NK-92 (cell line): ENCODE data around the gene TBC1D22A.

Experiments used
- DNase-seq: peaks from one replicate; lab custom pipeline; 2025; ENCODE audit not compliant: unreplicated experiment; lab: John Stamatoyannopoulos, UW

Gene TBC1D22A

GRCh38 chr22:47190957-47191670 lies 428.7 kb downstream of the TBC1D22A start:
- DNase-seq: no peak

- no peak for DNase-seq
Measured at GRCh38 chr22:47191671-47192650, 429.5 kb downstream of the TBC1D22A start.

DNA sequence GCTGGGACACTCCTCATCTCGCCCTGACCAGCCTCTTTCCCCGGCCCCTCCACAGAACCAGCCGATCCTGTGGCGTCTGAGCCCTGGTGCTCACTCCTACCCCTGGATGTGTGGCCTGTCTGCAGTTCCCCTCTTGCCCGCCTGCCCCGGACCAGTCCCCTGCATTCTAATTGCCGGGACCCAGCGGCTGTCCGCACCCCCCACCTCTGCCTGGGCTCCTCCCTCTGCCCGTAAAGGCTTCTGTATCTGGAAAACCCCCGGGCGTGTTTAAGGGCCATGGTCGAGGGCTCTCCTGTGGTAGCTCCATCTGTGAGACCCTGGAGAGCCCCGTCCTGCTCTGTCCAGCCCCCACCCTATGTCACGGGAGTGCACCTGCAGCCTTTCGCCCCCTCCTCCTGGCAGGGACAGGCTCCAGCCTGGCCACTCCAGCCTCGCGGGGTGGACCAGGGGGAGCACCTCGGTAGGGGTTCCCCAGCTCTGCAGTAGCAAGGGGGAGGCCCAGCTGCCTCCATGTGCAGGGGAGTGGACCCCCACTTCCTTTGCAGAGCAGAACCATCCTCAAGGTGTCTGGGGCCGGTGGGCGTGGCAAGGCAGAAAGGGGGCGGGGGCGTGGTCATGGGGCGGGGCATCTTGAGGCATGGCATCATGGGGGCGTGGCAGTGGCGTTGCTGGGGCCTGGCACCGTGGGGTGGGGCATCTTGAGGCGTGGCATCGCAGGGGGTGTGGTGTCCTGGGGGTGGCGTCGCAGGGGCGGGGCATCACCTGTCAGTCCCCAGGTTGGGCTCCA lies 430.4 kb downstream of the TBC1D22A start:
- no peak for DNase-seq

DNA sequence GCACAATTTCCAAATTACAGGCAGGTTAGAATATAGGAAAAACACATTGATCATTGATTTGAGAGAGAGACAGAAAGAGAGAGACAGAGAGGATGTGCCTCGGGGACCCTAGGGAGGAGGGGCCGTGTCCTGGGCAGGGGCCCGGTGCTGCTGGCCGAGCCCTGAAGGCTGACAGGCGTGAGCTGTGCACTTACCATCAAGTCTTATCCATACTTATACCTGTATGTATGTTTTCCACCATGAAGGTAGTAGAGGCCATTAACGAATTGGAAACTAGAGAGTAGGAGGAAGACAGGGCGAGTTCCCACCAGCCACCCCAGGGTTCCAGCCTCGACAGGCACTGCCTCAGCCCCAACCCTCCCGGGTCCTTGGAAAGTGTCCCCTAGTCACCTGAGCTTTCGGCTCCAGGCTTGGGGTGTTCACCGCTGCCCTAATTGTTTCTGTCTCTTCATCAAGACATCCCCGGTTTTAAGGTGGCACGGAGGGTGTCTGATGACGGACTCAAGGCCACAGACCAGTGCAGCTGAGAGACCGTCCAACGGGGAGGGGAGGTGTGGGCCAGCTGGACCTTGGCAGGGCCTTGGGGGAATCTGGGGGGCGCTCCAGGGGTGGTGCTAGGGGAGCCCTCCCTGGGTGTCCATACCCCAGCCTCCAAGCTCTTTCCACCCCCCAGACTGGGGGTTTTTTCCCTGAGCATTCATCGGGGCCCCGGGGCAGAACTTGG lies 431.3 kb downstream of the TBC1D22A start:
- no peak for DNase-seq

DNA sequence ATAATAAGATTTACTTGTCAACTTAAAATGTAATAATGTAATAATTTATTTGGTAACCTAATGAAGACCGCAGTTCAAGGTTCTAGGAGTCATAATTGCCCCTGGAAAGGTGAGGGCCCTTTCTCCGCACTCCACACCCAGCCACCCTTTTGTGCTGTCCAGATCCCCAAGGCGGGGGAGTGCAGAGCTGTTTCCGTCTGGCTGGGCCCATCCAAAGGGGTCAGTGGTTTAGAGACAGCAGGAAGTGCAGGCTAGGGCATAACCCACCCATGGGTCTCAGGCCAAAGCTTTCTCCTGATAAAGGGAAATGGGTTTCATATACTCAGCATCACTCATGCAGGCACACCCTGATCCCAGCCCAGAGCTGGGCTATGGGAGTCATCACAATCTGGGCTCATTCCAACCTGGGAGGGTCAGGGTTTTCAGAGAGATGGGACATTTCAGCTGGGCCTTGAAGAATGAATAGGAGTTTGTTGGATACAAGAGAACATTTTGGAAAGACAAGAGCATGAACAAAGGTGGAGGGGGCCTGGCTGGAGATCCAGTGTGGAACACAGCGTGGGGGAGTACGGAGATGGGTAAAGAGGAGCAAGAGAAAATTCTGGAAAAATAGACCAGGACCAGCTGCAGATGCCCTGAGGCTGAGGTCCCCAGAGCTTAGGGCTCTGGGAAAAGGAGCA lies 432.2 kb downstream of the TBC1D22A start:
- DNase-seq: no peak

DNA sequence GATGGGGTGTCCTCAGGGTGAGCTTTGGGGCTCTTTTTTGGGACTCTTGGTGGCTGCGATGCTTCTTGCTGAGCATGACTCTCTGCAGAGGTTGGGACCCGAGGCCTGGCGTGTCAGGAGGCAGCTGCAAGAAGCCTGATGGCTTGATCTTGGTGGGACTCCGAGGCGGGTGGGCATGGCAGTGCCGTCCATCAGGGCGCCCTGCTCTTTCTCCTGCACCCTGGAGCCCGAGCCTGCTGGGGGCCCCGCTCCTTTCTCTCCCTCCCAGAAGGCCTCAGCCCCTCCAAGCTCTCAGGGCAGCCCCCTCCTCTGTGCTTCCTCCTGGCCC lies 432.7 kb downstream of the TBC1D22A start:
- DNase-seq: no peak

DNA sequence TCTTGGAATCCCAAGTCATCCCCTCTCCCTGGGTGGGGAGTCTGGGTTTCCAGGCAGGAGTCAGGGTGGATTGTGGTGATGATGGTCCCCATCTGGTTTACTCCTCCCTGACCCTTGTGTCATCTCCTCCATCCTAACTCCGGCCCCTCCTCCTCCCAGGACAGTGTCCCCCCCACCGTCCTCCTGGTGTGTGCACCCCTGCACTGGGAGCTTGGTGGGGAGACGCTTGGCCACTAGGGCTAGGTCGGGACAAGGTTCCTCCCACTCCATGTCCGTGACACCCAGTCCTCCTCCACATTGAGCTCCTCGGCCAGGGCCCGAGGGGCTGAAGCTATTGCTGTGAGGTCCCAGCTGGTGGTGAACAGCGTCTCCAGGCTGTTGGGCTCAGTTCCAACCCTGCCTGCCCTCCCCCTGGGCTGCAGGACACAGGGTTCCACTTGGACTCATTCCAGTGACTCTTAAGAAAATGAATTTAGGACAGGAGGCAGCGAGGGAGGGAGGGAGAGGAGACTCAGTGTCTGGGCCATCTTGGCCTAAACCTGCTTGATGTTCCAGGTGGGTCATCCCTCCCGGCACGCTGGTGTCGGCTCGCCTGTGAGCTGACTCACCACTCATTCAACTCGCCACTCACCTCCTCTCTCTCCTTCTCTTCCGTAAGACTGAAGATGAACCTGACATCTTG lies 433.2 kb downstream of the TBC1D22A start:
- no peak for DNase-seq

DNA sequence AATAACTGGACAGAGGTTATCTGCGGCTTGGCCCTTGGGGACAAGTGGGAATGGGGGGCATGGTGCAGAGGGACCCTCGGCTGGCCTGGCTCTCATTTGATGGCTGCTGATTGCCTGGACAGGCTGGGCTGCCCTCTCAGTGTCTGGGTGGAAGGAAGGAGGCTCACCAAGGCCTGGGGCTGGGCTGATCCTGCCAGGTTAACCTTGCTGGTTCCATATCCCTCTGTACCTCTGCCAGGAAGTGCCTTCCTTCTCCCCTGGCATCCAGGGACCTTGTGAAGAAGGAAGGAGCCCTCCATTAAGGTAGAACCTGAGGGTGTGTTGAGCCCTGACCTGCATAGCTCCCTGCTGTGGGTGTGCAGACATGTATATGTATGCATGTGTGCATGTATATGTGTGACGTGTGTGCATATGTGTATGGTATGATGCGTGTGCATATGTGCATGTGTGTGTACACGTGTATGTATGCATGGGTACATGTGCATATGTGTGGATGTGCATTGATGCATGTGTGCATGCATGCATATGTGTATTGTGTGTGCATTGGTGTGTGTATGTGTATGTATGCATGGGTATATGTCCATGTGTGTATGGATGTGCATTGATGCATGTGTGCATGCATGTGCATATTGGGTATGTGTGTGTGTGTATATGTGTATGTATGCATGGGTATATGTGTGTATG lies 433.9 kb downstream of the TBC1D22A start:
- no peak for DNase-seq

DNA sequence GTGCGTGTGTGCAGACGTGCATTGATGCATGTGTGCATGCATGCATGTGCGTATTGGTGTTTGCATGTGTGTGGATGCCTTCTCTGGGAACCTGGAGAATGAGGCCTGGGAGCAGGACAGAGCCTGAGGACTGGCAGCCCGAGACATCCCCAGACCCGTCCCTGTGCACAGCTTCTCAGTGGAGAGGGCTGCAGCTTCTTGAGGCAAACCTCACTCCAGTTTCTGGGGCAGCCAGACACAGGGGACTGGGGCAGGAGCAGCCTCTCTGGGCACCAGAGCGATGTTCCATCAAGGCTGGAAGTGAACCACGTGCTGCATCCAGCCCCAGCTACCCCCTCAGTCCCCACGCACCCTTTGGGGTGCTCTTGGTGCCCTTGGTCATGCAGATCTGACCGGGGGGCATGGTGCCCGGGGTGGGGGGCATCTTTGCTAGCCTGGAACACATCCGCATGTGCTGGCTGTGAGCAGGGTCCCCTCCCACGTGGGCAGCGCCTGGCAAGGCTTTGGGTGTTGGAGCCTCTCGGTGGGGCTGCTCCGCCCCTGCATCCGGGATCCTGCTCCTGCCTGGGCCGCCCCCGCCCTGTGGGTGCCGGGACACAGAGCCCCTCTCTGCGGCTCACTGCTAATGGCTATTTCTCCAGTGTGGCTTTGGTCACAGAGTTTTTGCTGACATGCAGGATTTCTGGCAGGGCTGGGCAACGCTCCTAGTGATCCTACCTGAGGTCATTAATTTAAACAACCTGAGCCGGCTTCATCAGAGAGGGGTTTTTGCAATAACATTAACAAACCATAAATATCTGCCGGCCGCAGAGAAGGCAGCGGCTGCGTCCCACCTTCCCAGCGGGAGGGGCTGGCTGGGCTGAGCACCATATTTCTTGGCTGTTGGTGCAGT lies 434.7 kb downstream of the TBC1D22A start:
- DNase-seq: no peak

DNA sequence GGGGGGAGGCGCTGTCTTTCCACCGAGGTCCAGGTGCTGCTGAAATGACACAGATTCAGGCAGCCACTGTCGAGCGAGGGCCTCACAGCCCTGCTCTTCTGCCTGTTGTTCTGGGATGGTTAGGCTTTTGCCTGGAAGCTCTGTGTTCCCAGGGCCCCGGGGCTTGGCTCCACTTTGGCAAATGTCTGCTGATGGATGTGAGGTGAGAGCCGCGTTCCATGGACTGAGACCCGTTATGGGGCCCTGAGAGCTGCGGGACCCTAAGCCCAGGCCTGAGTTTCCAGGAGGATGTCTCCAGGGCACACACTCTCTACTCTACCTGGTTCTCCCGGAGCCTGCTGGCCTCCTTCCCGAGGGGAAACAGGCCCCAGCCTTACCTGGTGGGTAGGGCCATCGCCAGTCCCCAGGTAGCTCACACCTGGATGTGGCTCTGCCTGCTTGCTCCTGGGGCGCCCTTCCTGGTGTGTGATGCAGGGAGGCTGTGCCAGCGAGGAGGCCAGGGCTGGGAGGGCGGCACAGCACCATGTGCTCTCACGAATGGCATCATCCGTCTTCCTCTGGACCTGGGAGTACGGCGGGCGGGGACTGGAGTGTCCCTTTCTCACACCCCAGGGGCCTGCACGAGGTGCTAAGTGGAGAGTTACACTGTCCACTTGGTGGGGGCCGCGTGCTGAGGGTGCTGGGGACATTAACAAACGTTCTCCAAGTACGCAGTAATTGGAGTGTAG lies 435.5 kb downstream of the TBC1D22A start:
- DNase-seq: no peak

DNA sequence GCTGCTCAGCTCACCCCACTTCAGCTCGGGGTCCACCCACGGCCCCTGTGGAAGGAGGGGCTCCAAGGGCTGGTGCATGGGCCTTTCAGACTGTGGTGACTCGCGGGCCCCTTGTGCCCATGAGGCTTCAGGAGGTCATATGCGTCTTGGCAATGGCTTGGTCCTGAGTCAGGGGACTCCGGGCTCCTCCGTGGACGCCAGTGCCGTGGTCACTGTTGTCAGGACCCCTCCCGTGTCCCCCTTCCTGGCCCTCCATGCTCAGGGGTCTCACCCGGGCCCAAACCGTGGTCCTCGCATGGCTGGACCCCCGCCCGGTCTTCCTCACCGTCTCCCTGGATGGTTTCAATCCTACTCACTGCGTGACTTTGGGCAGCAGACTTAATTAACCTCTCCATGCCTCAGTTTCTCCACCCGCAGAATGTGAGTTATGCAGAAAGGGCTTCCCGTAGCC lies 436.4 kb downstream of the TBC1D22A start:
- no peak for DNase-seq

GRCh38 chr22:47199261-47199978 lies 437.0 kb downstream of the TBC1D22A start:
- no peak for DNase-seq

DNA sequence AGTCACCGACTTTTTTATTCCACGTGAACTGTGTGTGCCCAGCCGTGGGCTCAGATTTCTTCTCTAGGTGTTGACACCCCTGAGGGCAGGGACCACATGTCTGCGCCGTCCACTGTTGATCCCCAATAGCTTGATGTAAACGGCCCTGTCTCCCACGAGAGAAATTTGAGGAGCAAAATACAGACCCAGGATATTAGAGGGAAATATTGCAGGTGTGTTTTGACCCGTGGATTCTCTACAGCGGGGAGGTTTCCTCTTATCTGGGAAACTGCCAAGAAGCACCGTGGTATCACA lies 437.5 kb downstream of the TBC1D22A start:
- no peak for DNase-seq

GRCh38 chr22:47200273-47201051 lies 438.0 kb downstream of the TBC1D22A start:
- DNase-seq: no peak

- no peak for DNase-seq
Measured at GRCh38 chr22:47201186-47201995, 438.9 kb downstream of the TBC1D22A start.
